WTC11 (cell line): Measurements from ENCODE around the gene MPZL3. TPM values are rescaled to one million over a fixed set of nuclear protein-coding genes. Genes with fewer than 3 reads are reported as not detected.

Experiments used
- AR ChIP-seq: fragments of 250-450 bp; sonication (Bioruptor Pico); IDR thresholded peaks from 2 replicates; pipeline ENCODE4 v1.9.0; 2021; ENCODE audit warnings: mild to moderate bottlenecking
- CREB1 ChIP-seq: sonication (generic); formaldehyde crosslinking; IDR thresholded peaks from 2 replicates; pipeline ENCODE4 v1.8.0; 2023; ENCODE audit warnings: mild to moderate bottlenecking, missing genetic modification reagents
- ERG ChIP-seq: fragments of 250-450 bp; sonication (Bioruptor Pico); IDR thresholded peaks from 2 replicates; pipeline ENCODE4 v1.8.0; 2021; ENCODE audit warnings: mild to moderate bottlenecking
- HMGA2 ChIP-seq: fragments of 250-450 bp; sonication (Bioruptor Pico); IDR thresholded peaks from 2 replicates; pipeline ENCODE4 v1.4.0; 2021; ENCODE audit warnings: mild to moderate bottlenecking, moderate library complexity
- JUN ChIP-seq: sonication (generic); formaldehyde crosslinking; IDR thresholded peaks from 2 replicates; pipeline ENCODE4 v1.8.0; 2023; ENCODE audit warnings: mild to moderate bottlenecking, missing genetic modification reagents
- NFATC4 ChIP-seq: fragments of 250-450 bp; sonication (Bioruptor Pico); IDR thresholded peaks from 2 replicates; pipeline ENCODE4 v1.9.0; 2021; ENCODE audit warnings: mild to moderate bottlenecking
- SMAD4 ChIP-seq: sonication (generic); formaldehyde crosslinking; IDR thresholded peaks from 2 replicates; pipeline ENCODE4 v1.8.0; 2022; ENCODE audit warnings: mild to moderate bottlenecking, missing genetic modification reagents
- TCF7 ChIP-seq: sonication (generic); formaldehyde crosslinking; IDR thresholded peaks from 2 replicates; pipeline ENCODE4 v1.8.0; 2022; ENCODE audit warnings: mild to moderate bottlenecking, low read depth, missing genetic modification reagents, moderate library complexity
- ZNF138 ChIP-seq: sonication (generic); formaldehyde crosslinking; conservative IDR thresholded peaks from 2 replicates; pipeline ENCODE4 v1.8.1; 2022; ENCODE audit warnings: mild to moderate bottlenecking, moderate library complexity, missing genetic modification reagents
- ZNF512 ChIP-seq: sonication (generic); formaldehyde crosslinking; IDR thresholded peaks from 2 replicates; pipeline ENCODE4 v1.8.1; 2022; ENCODE audit warnings: missing genetic modification reagents, borderline replicate concordance
- ZNF532 ChIP-seq: fragments of 250-450 bp; sonication (Bioruptor Pico); IDR thresholded peaks from 2 replicates; pipeline ENCODE4 v1.9.0; 2021; ENCODE audit warnings: mild to moderate bottlenecking, borderline replicate concordance
- ZNF671 ChIP-seq: fragments of 250-450 bp; sonication (Bioruptor Pico); IDR thresholded peaks from 2 replicates; pipeline ENCODE4 v1.8.0; 2021; ENCODE audit warnings: mild to moderate bottlenecking
- total RNA-seq: library from RNA; stranded (reverse); gene quantifications from 3 replicates; pipeline ENCODE4 v1.2.3, GENCODE V29; 2021
- TF ChIP-seq, protein P1 (sequence below): sonication (generic); formaldehyde crosslinking; IDR thresholded peaks from 2 replicates; pipeline ENCODE4 v1.8.1; 2023; ENCODE audit warnings: mild to moderate bottlenecking, missing genetic modification reagents
- TF ChIP-seq, protein P2 (sequence below): sonication (generic); formaldehyde crosslinking; IDR thresholded peaks from 2 replicates; pipeline ENCODE4 v1.8.0; 2022; ENCODE audit warnings: missing genetic modification reagents
- TF ChIP-seq, protein P3 (sequence below): sonication (generic); formaldehyde crosslinking; conservative IDR thresholded peaks from 2 replicates; pipeline ENCODE4 v1.8.1; 2022; ENCODE audit warnings: mild to moderate bottlenecking, missing genetic modification reagents

The MPZL3 gene
- total RNA-seq, 1 experiment from 2014 or later = 2.1 TPM

- TF ChIP-seq AR (CRISPR knock-in tag) (no peak), ZNF671 (CRISPR knock-in tag) (no peak), TCF7 (CRISPR knock-in tag) (no peak), SMAD4 (no peak), HMGA2 (CRISPR knock-in tag) (no peak), ZNF138 (CRISPR knock-in tag) (no peak), NFATC4 (CRISPR knock-in tag) (no peak), JUN (CRISPR knock-in tag) (no peak), ZNF532 (no peak), ZNF512 (no peak), ERG (CRISPR knock-in tag) (no peak), CREB1 (CRISPR knock-in tag) (no peak)
- TF ChIP-seq, protein P1, sequence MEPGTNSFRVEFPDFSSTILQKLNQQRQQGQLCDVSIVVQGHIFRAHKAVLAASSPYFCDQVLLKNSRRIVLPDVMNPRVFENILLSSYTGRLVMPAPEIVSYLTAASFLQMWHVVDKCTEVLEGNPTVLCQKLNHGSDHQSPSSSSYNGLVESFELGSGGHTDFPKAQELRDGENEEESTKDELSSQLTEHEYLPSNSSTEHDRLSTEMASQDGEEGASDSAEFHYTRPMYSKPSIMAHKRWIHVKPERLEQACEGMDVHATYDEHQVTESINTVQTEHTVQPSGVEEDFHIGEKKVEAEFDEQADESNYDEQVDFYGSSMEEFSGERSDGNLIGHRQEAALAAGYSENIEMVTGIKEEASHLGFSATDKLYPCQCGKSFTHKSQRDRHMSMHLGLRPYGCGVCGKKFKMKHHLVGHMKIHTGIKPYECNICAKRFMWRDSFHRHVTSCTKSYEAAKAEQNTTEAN (CRISPR knock-in tag) = no peak
- TF ChIP-seq, protein P2, sequence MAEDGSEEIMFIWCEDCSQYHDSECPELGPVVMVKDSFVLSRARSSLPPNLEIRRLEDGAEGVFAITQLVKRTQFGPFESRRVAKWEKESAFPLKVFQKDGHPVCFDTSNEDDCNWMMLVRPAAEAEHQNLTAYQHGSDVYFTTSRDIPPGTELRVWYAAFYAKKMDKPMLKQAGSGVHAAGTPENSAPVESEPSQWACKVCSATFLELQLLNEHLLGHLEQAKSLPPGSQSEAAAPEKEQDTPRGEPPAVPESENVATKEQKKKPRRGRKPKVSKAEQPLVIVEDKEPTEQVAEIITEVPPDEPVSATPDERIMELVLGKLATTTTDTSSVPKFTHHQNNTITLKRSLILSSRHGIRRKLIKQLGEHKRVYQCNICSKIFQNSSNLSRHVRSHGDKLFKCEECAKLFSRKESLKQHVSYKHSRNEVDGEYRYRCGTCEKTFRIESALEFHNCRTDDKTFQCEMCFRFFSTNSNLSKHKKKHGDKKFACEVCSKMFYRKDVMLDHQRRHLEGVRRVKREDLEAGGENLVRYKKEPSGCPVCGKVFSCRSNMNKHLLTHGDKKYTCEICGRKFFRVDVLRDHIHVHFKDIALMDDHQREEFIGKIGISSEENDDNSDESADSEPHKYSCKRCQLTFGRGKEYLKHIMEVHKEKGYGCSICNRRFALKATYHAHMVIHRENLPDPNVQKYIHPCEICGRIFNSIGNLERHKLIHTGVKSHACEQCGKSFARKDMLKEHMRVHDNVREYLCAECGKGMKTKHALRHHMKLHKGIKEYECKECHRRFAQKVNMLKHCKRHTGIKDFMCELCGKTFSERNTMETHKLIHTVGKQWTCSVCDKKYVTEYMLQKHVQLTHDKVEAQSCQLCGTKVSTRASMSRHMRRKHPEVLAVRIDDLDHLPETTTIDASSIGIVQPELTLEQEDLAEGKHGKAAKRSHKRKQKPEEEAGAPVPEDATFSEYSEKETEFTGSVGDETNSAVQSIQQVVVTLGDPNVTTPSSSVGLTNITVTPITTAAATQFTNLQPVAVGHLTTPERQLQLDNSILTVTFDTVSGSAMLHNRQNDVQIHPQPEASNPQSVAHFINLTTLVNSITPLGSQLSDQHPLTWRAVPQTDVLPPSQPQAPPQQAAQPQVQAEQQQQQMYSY (CRISPR knock-in tag) = no peak
- TF ChIP-seq, protein P3, sequence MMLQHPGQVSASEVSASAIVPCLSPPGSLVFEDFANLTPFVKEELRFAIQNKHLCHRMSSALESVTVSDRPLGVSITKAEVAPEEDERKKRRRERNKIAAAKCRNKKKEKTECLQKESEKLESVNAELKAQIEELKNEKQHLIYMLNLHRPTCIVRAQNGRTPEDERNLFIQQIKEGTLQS (CRISPR knock-in tag) = no peak
Observed at GRCh38 chr11:118213781-118214180, 38.4 kb downstream of the MPZL3 start (continued).
